HepG2 (cell line): ENCODE data around the gene GPATCH11. TPM values are rescaled to one million over a fixed set of nuclear protein-coding genes. Genes with fewer than 3 reads are reported as not detected.
A peak's percentile ranks its signal among the peaks of the same experiment; 100 is the strongest.

Experiments used
- ATF7-NPFF ChIP-seq: sonication (generic); formaldehyde crosslinking; IDR thresholded peaks from 2 replicates; pipeline ENCODE4 v1.8.1; 2023; ENCODE audit warnings: mild to moderate bottlenecking, low read depth, missing genetic modification reagents, moderate library complexity
- BCLAF1 ChIP-seq: fragments of 450-650 bp; IDR thresholded peaks from 2 replicates; pipeline ENCODE4 v1.6.1; 2017; ENCODE audit warnings: mild to moderate bottlenecking
- CBFB ChIP-seq: sonication (generic); formaldehyde crosslinking; IDR thresholded peaks from 2 replicates; pipeline ENCODE4 v1.4.0; 2020; ENCODE audit warnings: missing genetic modification reagents
- CENPX ChIP-seq: sonication (generic); formaldehyde crosslinking; IDR thresholded peaks from 2 replicates; pipeline ENCODE4 v1.9.0; 2021; ENCODE audit warnings: mild to moderate bottlenecking, missing genetic modification reagents, moderate library complexity
- ELF1 ChIP-seq: sonication (generic); formaldehyde crosslinking; IDR thresholded peaks from 2 replicates; pipeline ENCODE4 v1.4.0; 2020; ENCODE audit warnings: missing genetic modification reagents
- EZH2 ChIP-seq: conservative IDR thresholded peaks from 2 replicates; pipeline ENCODE4 v1.6.1; 2012; ENCODE audit warnings: mild to moderate bottlenecking, low read depth, low read length, moderate library complexity
- FOXA1 ChIP-seq, 2 experiments: fragments of 450-650 bp in 1 of 2; sonication (generic) in 1 of 2; formaldehyde crosslinking in 1 of 2; IDR thresholded peaks; 2 replicates each; pipeline versions ENCODE4 v1.4.0 to v1.6.1; 2016 to 2020; ENCODE audit warnings: missing genetic modification reagents in 1 of 2
- HNRNPLL ChIP-seq: fragments of 200-400 bp; formaldehyde crosslinking; IDR thresholded peaks from 2 replicates; pipeline ENCODE4 v1.6.1; 2017; ENCODE audit warnings: mild to moderate bottlenecking, low read depth, low read length; ENCODE audit not compliant: poor library complexity, severe bottlenecking
- MAFG ChIP-seq: sonication (generic); formaldehyde crosslinking; IDR thresholded peaks from 2 replicates; pipeline ENCODE4 v1.5.1; 2020; ENCODE audit warnings: mild to moderate bottlenecking, missing genetic modification reagents
- NCOA2 ChIP-seq: sonication (generic); formaldehyde crosslinking; IDR thresholded peaks from 2 replicates; pipeline ENCODE4 v1.8.0; 2022; ENCODE audit warnings: inconsistent platforms
- RAD51 ChIP-seq: fragments of 450-650 bp; IDR thresholded peaks from 2 replicates; pipeline ENCODE4 v1.6.1; 2016; ENCODE audit warnings: borderline replicate concordance
- REL ChIP-seq: sonication (generic); formaldehyde crosslinking; conservative IDR thresholded peaks from 2 replicates; pipeline ENCODE4 v1.8.0; 2022; ENCODE audit warnings: mild to moderate bottlenecking, missing genetic modification reagents, moderate library complexity
- SALL1 ChIP-seq: sonication (generic); formaldehyde crosslinking; IDR thresholded peaks from 2 replicates; pipeline ENCODE4 v1.8.0; 2022; ENCODE audit warnings: mild to moderate bottlenecking, missing genetic modification reagents
- SKI ChIP-seq: fragments of 450-650 bp; IDR thresholded peaks from one replicate; pipeline ENCODE4 v1.6.1; 2018; ENCODE audit warnings: mild to moderate bottlenecking; ENCODE audit not compliant: partially characterized antibody
- SRSF4 ChIP-seq: fragments of 200-400 bp; formaldehyde crosslinking; IDR thresholded peaks from one replicate; pipeline ENCODE4 v1.6.1; 2018; ENCODE audit warnings: mild to moderate bottlenecking, low read depth, low read length, moderate library complexity; ENCODE audit not compliant: poor library complexity, severe bottlenecking
- YEATS2 ChIP-seq: sonication (generic); formaldehyde crosslinking; IDR thresholded peaks from 2 replicates; pipeline ENCODE4 v1.4.0; 2020; ENCODE audit warnings: missing genetic modification reagents, borderline replicate concordance
- ZBTB26 ChIP-seq: IDR thresholded peaks from 2 replicates; pipeline ENCODE4 v1.6.1; 2016; ENCODE audit warnings: missing compliant biosample characterization, missing genetic modification reagents, borderline replicate concordance
- ZFP36L1 ChIP-seq: sonication (generic); formaldehyde crosslinking; IDR thresholded peaks from 2 replicates; pipeline ENCODE4 v1.8.0; 2022; ENCODE audit warnings: mild to moderate bottlenecking, missing genetic modification reagents, moderate library complexity
- ZNF160 ChIP-seq: sonication (generic); formaldehyde crosslinking; IDR thresholded peaks from 2 replicates; pipeline ENCODE4 v1.8.0; 2022; ENCODE audit warnings: mild to moderate bottlenecking, inconsistent platforms, missing genetic modification reagents
- ZNF446 ChIP-seq: sonication (generic); formaldehyde crosslinking; IDR thresholded peaks from 2 replicates; pipeline ENCODE4 v1.5.0; 2020; ENCODE audit warnings: mild to moderate bottlenecking, missing genetic modification reagents
- ZNF557 ChIP-seq: sonication (generic); formaldehyde crosslinking; IDR thresholded peaks from 2 replicates; pipeline ENCODE4 v1.4.0; 2020; ENCODE audit warnings: missing genetic modification reagents
- ZNF691 ChIP-seq: sonication (generic); formaldehyde crosslinking; IDR thresholded peaks from 2 replicates; pipeline ENCODE4 v1.4.0; 2020; ENCODE audit warnings: missing genetic modification reagents, low read depth, mild to moderate bottlenecking, borderline replicate concordance
- ZNF773 ChIP-seq: sonication (generic); formaldehyde crosslinking; IDR thresholded peaks from 2 replicates; pipeline ENCODE4 v1.4.0; 2020; ENCODE audit warnings: missing genetic modification reagents, borderline replicate concordance
- ZNF839 ChIP-seq: sonication (generic); formaldehyde crosslinking; IDR thresholded peaks from 2 replicates; pipeline ENCODE4 v1.4.0; 2020; ENCODE audit warnings: missing genetic modification reagents, mild to moderate bottlenecking, borderline replicate concordance
- ZNF883 ChIP-seq: sonication (generic); formaldehyde crosslinking; IDR thresholded peaks from 2 replicates; pipeline ENCODE4 v1.5.1; 2020; ENCODE audit warnings: mild to moderate bottlenecking, missing genetic modification reagents; ENCODE audit errors: not compliant biosample characterization
- polyA plus RNA-seq, 8 experiments: library from polyadenylated mRNA; depleted of rRNA in 3 of 8; stranded (reverse) in 7 of 8; unstranded in 1 of 8; fragments of >200 nt; fragmentation: Illumina TruSeq in 4 of 8; extraction: Trizol in 4 of 8; gene quantifications; 2 replicates each; pipeline versions ENCODE4 v1.2.1 to v1.2.3, GENCODE V29; 2011 to 2016; ENCODE audit warnings: low read depth in 4 of 8, missing spikeins in 1 of 8, mixed read lengths in 1 of 8; ENCODE audit not compliant: insufficient read depth in 1 of 8
- total RNA-seq, 5 experiments: library from RNA; depleted of rRNA; stranded (reverse); fragments of >200 nt; fragmentation: Illumina TruSeq; extraction: Trizol; gene quantifications; 2 replicates each; pipeline ENCODE4 v1.2.3, GENCODE V29; 2016; ENCODE audit warnings: low read depth in 1 of 5

Gene GPATCH11
- total and polyA plus RNA-seq, 2 of the 13 experiments (the other 11 are each of a cell fraction or from before 2014, with no cell fraction given) = 3.8 to 8.7 TPM

GRCh38 chr2:37083873-37084794 is at the start of gene GPATCH11, which contains the start of gene HEATR5B (continued):
- TF ChIP-seq SRSF4 (no peak), NCOA2 (peak; percentile 47; the same call in 1 of the 2 replicates), RAD51 (no peak), REL (CRISPR knock-in tag) (no peak), ZBTB26 (CRISPR knock-in tag) (peak; percentile 69), ZNF557 (0 out of 2 replicates have a peak, but pooled peaks have one; percentile 23), FOXA1 (IDR thresholded peaks at IDR 0.05) (no peak), FOXA1 (CRISPR knock-in tag; IDR thresholded peaks at IDR 0.05) (peak; percentile 62), ELF1 (CRISPR knock-in tag) (peak; percentile 95), BCLAF1 (no peak), YEATS2 (CRISPR knock-in tag) (peak; percentile 90; the same call in 1 of the 2 replicates), ZNF773 (CRISPR knock-in tag) (peak; percentile 80; the same call in 1 of the 2 replicates), ZFP36L1 (peak; percentile 50; the same call in 1 of the 2 replicates), EZH2 (no peak), SKI (peak; percentile 10), HNRNPLL (peak; percentile 94), ZNF446 (CRISPR knock-in tag) (no peak; the same call in 1 of the 2 replicates), ZNF691 (CRISPR knock-in tag) (no peak), ZNF160 (peak; percentile 89; the same call in 1 of the 2 replicates), SALL1 (CRISPR knock-in tag) (peak; percentile 77), CBFB (peak; percentile 86), ZNF883 (CRISPR knock-in tag) (peak; percentile 85), ATF7-NPFF (peak; percentile 84), ZNF839 (CRISPR knock-in tag) (0 out of 2 replicates have a peak, but pooled peaks have one; percentile 39), CENPX (CRISPR knock-in tag) (no peak), MAFG (CRISPR knock-in tag) (no peak)
